Smooth muscle cell (in vitro differentiated cells): ENCODE results near the gene MAPKAP1. TPM values are rescaled to one million over a fixed set of nuclear protein-coding genes. Genes with fewer than 3 reads are reported as not detected.

ENCODE experiments used
- DNase-seq: peaks from one replicate; lab custom pipeline; 2025; ENCODE audit not compliant: unreplicated experiment; lab: John Stamatoyannopoulos, UW
- H2AFZ ChIP-seq: fragments of 200-600 bp; sonication (generic); 2 replicates; pipeline ENCODE4 v1.6.0; 2016; ENCODE audit warnings: antibody characterized with exemption, low read depth, mild to moderate bottlenecking
- H3F3A ChIP-seq: fragments of 200-600 bp; sonication (generic); 2 replicates; pipeline ENCODE4 v1.6.0; 2017; ENCODE audit warnings: antibody characterized with exemption, low read depth
- H3K27ac ChIP-seq: fragments of 200-600 bp; sonication (generic); 2 replicates; pipeline ENCODE4 v1.5.1; 2016; ENCODE audit warnings: low read depth, mild to moderate bottlenecking
- H3K27me3 ChIP-seq: fragments of 200-600 bp; sonication (generic); 2 replicates; pipeline ENCODE4 v1.6.1; 2016; ENCODE audit warnings: low read depth, mild to moderate bottlenecking
- H3K36me3 ChIP-seq: fragments of 200-600 bp; sonication (generic); 2 replicates; pipeline ENCODE4 v1.5.1; 2016; ENCODE audit warnings: low read depth
- H3K4me1 ChIP-seq: fragments of 200-600 bp; sonication (generic); 2 replicates; pipeline ENCODE4 v1.5.1; 2016; ENCODE audit warnings: low read depth
- H3K4me2 ChIP-seq: fragments of 200-600 bp; sonication (generic); 2 replicates; pipeline ENCODE4 v1.6.0; 2016; ENCODE audit warnings: mild to moderate bottlenecking
- H3K4me3 ChIP-seq: fragments of 200-600 bp; sonication (generic); 2 replicates; pipeline ENCODE4 v1.5.1; 2016; ENCODE audit warnings: mild to moderate bottlenecking
- H3K79me2 ChIP-seq: fragments of 200-600 bp; sonication (generic); 2 replicates; pipeline ENCODE4 v1.6.0; 2016; ENCODE audit warnings: low read depth, mild to moderate bottlenecking
- H3K9ac ChIP-seq: fragments of 200-600 bp; sonication (generic); 2 replicates; pipeline ENCODE4 v1.6.0; 2016; ENCODE audit warnings: low read depth
- H3K9me3 ChIP-seq: fragments of 200-600 bp; sonication (generic); replicated peaks from 2 replicates; pipeline ENCODE4 v1.5.1; 2016; ENCODE audit warnings: low read depth
- H4K20me1 ChIP-seq: fragments of 200-600 bp; sonication (generic); 2 replicates; pipeline ENCODE4 v1.6.0; 2016; ENCODE audit warnings: low read depth
- whole genome bisulfite sequencing: methylation state at CpG from one replicate; pipeline ENCODE4 v1.1.7; 2016; ENCODE audit warnings: low lambda C conversion rate; 5-methylcytosine and 5-hydroxymethylcytosine counted together
- polyA plus RNA-seq: library from polyadenylated mRNA; unstranded; fragments of >200 nt; fragmentation: Nextera tagmentation; extraction: Ambion mirVana; gene quantifications from 2 replicates; pipeline ENCODE4 v1.2.1, GENCODE V29; 2016
- total RNA-seq: library from RNA; depleted of rRNA; stranded (reverse); fragments of >200 nt; gene quantifications from 2 replicates; pipeline ENCODE4 v1.2.3, GENCODE V29; 2014
- TF ChIP-seq, protein P1 (sequence below): fragments of 200-600 bp; sonication (generic); IDR thresholded peaks from 2 replicates; pipeline ENCODE4 v1.5.1; 2017; ENCODE audit warnings: borderline replicate concordance, mild to moderate bottlenecking, antibody characterized with exemption; ENCODE audit not compliant: insufficient read depth, poor library complexity, severe bottlenecking

MAPKAP1 gene
- total and polyA plus RNA-seq, 2 experiments from 2014 or later: 50.1 to 74.5 TPM

DNA sequence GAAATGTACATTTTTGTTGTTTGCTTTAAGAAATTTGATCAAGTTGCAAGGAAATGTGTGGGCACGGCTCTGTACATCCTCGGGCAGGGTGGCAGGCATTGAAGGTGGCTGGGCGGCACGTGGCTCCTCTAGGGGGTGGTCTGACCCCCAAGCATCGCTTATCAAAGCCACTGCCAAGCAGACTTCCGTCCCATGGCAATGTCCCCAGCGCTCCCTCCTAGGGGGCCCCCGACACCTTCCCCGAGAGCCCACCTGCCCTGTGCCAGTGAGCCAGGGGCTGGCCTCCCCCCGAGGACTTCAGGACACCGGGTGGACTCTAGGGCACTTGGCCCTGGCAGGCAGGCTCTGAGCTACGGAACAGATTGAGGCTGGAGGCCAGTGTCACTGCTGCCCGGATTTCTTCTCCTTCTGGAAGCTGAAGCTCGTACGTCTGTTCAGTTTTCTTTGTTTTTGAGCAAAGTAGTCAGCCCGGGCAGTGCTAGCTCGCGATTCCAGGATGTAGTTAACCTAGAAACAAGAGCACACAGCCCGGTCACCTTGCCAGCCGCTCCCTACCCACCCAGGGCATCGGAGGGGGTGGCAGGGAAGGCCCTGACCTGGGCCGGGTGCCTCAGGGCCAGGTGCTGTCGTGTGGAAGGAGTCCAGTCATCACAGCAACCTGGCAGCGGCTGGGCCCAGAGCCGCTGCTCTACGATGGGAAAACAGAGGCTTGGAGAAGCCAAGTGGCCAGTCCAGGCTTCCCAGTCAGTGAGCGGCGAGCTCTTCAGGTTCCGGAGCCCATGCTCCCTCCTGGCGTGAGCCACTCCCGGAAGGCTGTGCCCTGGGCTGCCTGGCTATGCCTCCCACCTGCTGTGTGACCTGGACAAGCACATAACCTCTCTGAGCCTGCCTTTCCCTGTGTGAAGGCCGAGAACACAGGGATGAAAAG lies 268.2 kb downstream of the MAPKAP1 start:
- Histone ChIP-seq H3K9me3 (no peaks in the 10 kb centered on the region), H4K20me1 (no peaks in the 10 kb centered on the region), H3K9ac (no peak overlapping the region), H3K4me1 (no peaks in the 10 kb centered on the region), H3K4me3 (no peak overlapping the region), H3K79me2 (no peaks in the 10 kb centered on the region), H3K27me3 (no peaks in the 10 kb centered on the region), H2AFZ (no peak overlapping the region), H3F3A (no peaks in the 10 kb centered on the region), H3K36me3 (no peaks in the 10 kb centered on the region), H3K27ac (no peak overlapping the region), H3K4me2 (no peak overlapping the region)
- TF ChIP-seq, protein P1, sequence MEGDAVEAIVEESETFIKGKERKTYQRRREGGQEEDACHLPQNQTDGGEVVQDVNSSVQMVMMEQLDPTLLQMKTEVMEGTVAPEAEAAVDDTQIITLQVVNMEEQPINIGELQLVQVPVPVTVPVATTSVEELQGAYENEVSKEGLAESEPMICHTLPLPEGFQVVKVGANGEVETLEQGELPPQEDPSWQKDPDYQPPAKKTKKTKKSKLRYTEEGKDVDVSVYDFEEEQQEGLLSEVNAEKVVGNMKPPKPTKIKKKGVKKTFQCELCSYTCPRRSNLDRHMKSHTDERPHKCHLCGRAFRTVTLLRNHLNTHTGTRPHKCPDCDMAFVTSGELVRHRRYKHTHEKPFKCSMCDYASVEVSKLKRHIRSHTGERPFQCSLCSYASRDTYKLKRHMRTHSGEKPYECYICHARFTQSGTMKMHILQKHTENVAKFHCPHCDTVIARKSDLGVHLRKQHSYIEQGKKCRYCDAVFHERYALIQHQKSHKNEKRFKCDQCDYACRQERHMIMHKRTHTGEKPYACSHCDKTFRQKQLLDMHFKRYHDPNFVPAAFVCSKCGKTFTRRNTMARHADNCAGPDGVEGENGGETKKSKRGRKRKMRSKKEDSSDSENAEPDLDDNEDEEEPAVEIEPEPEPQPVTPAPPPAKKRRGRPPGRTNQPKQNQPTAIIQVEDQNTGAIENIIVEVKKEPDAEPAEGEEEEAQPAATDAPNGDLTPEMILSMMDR: no peak
- WGBS: 96% methylated on average over 32 of the region's 32 CpGs
- DNase-seq: no peak

DNA sequence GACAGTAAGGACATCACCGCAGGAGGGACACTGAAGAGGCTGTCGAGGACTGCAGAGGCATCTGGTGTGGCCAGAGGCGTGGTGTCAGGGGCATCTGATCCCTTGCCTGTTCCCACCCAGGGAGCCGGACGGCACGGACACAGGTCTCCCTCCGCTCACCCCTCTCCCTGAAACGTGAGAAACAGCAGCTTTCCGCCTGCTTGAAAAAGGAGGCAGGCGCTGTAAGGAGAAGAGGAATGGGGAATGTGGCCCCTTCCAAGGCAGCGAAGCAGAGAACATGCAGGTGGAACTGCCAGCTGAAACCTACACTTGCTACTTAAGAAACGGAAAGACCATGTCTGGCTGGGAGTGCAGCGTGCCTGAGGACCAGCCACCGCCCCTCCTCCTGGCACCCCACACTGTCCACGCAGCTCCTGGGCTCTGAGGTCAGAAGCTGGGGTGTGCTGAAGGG lies 269.2 kb downstream of the MAPKAP1 start:
- Histone ChIP-seq H4K20me1 (no peaks in the 10 kb centered on the region), H3K79me2 (no peaks in the 10 kb centered on the region), H3K4me1 (no peaks in the 10 kb centered on the region), H3K9ac (no peak overlapping the region), H3F3A (no peaks in the 10 kb centered on the region), H3K4me2 (no peak overlapping the region), H3K27me3 (no peaks in the 10 kb centered on the region), H3K36me3 (no peaks in the 10 kb centered on the region), H2AFZ (no peak overlapping the region), H3K27ac (no peak overlapping the region), H3K9me3 (no peaks in the 10 kb centered on the region), H3K4me3 (no peak overlapping the region)
- WGBS: 93% methylated on average over 15 of the region's 15 CpGs
- DNase-seq: no peak
- TF ChIP-seq, protein P1: no peak

DNA sequence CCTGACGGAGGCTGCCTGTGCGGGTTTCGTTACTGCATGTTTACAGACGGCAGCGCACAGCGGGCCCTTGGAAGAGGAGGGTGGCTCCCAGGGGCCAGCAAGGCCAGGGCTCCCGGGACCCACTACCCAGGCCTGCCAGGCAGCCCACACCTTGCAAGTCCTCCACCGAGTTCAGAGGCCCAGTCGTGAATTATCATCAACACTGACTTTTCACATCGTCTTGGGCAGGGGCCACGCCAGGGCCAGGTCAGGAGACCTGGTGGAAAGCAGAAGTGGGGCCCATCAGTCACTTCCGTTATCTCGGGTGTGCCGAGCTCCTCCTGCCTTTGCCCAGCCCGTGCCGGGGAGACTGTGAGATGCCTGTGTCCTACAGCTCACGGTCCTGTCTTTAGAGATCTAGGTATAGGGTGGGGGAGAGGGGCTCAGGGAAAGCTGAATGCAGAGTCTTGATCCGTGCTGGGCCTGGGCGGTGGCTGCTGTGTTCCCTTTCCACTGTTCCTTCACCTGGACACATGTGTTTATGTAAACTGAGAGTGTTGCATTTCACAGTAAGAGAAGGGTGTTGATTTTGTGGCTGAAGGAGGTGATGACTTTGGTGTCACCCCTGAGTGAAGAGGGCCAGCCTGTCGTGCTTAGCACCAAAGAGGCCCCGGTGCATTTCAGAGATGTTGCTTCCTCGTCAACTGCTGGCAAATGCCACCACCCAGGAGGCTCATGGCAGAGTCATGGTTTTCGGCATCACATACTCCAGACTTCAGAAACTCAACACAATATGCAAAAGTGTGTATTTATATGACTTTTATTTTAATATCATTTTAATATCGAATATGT lies 270.2 kb downstream of the MAPKAP1 start:
- Histone ChIP-seq H3K9me3 (no peaks in the 10 kb centered on the region), H3K4me2 (no peak overlapping the region), H4K20me1 (no peaks in the 10 kb centered on the region), H3F3A (no peaks in the 10 kb centered on the region), H3K9ac (no peak overlapping the region), H3K79me2 (no peaks in the 10 kb centered on the region), H3K36me3 (no peaks in the 10 kb centered on the region), H2AFZ (no peak overlapping the region), H3K4me1 (no peaks in the 10 kb centered on the region), H3K27me3 (no peaks in the 10 kb centered on the region), H3K4me3 (no peak overlapping the region), H3K27ac (no peak overlapping the region)
- WGBS: 94% methylated on average over 24 of the region's 24 CpGs
- DNase-seq: no peak
- TF ChIP-seq, protein P1: no peak
